Glomerular visceral epithelial cell (primary cell): Measurements from ENCODE around the gene HHLA2.
A peak's percentile ranks its signal among the peaks of the same experiment; 100 is the strongest.
"Not testable (repeated sequence)": the region's sequence is repeated elsewhere in the genome, so short reads cannot be mapped to it uniquely, and the experiment has no call there.

ENCODE experiments used
- DNase-seq: peaks from one replicate; pipeline ENCODE4 v3.0.0-alpha.2; 2016; ENCODE audit errors: extremely low spot score

HHLA2 gene, protein sequence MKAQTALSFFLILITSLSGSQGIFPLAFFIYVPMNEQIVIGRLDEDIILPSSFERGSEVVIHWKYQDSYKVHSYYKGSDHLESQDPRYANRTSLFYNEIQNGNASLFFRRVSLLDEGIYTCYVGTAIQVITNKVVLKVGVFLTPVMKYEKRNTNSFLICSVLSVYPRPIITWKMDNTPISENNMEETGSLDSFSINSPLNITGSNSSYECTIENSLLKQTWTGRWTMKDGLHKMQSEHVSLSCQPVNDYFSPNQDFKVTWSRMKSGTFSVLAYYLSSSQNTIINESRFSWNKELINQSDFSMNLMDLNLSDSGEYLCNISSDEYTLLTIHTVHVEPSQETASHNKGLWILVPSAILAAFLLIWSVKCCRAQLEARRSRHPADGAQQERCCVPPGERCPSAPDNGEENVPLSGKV

DNA sequence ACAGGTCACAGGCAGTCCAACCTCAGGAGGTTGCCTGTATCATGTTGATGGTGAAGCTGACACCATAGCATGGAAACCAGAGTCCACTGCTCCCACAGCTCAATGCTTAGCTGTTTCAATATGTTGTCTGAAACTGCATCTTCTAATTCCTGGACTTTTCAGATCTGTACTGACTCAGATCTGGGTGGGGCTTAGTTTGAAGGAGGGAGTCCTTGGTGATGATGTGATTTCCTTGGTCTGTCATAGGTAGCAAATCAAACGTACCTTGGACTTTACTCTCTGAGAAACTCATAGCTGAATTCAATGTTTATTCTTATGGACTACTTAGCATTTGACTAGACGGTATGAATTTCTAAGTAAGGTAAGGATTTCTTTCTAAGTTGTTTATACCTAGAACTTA lies at the start of gene HHLA2:
Gene HHLA2, plus strand, starts transcription at position 310 of the 400 bp plus-strand sequence. CDS start 55,266 bp downstream, outside the sequence.
- DNase-seq, result no peak

DNA sequence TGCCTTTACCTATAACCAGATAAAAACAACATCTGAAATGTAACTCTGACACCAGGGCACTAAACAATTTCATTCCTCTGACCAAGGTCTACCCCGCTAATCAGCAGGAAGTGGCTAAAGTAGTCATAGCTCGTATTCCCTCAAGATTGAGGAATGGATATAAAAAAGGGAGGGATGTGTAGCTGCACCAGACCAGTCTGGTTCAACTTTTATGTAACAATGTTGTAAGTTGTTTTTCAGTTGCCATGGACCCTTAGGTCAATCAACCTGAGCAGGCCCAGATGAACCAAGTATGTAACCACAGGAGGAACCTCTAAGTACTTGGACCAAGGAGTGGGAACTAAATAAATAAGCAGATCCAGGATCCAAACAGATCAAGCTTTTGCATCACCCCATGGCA lies 45.7 kb upstream of the HHLA2 start:
- DNase-seq, result peak; percentile 1

DNA sequence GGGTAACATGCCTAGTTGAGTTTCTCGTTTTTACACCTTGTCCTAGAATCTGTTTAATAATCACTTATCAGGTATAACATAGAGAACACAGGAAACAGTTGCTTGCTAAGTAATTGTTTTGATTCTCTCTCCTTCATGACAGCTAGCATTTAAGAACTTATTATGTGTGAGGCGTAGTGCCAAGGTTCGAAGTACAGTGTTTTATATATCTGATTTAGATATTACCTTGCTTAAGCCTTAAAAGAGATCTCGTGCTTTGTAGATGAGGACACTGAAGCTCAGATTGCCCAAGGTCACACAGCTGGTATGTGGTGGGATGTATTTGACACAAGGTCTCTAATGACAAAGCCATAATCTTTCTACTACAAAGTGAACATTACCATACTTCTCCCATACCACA lies 45.1 kb upstream of the HHLA2 start:
- no peak for DNase-seq

DNA sequence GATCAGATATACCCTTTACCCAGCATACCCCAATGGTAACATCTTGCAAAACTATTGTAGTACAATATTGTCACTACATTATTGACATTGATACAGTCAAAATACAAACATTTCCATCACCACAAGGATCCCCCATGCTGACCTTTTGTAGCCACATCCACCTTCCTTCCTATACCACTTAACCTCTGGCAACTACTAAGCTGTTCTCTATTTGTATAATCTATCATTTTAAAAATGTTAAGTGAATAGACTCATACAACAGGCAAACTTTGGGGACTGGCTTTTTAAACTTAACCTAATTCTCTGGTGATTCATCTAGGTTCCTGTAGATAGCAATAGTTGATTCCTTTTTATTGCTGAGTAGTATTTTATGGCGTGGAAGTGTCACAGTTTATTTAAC lies 44.5 kb upstream of the HHLA2 start:
- no peak for DNase-seq

DNA sequence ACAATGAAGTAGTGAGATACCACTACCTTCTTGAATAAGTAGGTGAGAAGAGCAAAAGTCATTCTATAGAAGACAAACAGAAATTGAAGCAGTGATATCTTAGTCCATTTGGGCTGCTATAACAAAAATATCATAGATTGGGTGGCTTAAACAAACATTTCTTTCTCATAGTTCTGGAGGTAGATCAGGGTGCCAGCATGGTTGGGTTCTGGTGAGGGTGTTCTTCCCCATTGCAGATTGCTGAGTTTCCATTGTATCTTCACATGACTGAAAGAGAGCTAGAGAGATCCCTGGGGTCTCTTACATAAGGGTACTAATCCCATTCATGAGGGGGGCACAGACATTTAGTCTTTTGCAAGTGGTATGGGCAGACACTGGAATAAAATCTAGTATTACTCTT lies 41.2 kb upstream of the HHLA2 start:
- no peak for DNase-seq

DNA sequence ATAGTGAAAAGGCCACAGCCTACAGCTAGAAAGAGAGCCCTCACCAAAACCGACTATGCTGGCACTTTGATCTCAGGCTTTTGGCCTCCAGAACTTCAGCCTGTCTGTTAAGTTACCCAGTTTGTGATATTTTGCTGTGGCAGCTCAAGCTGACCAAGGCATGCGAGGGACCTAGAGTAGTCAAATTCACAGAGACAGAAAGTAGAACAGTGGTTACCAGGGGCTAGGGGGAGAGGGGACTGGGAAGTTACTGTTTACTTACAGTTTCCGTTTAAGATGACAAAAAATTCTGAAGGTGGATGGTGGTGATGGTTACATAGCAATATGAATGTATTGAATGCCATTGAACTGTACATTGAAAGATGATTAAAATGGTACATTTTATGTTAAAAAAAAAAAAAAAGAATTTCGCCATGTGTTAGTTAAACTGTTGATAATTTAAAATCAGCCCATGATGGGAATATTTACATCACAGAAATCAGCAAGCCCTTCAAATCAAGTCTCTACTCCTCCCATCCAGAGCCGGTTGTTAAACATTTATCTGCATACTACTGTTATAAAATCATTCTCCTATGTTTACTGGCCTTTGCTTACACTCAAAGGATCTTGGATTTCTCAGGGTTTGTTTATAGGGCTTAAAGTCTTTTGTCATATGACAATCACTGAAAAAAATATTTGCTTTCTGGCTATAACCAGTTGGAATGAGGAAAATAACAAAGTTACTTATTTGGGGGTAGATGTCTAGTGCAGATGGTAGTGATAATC lies 31.6 kb upstream of the HHLA2 start:
- DNase-seq, result not testable (repeated sequence)

DNA sequence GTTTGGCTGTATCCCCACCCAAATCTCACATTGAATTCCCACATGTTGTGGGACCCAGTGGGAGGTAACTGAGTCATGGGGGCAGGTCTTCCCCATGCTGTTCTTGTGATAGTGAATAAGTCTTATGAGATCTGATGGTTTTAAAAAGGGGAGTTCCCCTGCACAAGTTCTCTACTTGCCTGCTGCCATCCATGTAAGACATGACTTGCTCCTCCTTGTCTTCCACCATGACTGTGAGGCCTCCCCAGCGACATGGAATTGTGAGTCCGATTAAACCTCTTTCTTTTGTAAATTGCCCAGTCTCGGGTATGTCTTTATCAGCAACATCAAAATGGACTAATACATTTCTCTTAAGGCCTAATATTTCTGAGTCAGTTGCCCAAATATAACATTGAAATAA lies 28.1 kb upstream of the HHLA2 start:
- not testable (repeated sequence) for DNase-seq

DNA sequence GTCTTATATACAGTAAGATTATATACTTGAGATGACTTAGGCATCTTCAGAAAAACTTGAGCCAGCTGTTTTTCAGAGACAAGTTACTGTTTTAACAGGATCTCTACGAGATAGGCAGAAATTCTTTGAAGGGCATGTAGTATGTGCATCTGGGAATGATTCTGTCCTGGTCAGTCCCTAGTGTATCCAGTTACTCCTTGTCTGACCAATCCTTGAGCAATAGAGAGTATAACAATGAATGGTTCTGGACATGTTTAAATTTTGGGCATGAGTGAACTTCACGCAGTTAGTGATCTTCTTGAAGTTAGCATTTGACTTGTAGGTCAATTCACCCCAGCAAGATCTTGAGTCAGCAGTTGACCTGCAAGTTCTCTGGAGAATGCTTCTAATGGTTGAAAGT lies 24.7 kb upstream of the HHLA2 start:
- no peak for DNase-seq

DNA sequence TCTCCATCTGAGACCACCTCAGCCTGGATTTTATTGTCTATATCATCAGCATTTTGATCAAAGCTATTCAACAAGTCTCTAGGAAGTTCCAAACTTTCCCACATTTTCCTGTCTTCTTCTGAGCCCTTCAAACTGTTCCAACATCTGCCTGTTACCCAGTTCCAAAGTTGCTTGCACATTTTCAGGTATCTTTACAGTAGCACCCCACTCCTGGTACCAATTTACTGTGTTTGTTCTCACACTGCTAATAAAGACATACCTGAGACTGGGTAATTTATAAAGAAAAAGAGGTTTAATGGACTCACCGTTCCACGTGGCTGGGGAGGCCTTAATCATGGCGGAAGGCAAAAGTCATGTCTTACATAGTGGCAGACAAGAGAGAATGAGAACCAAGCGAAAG lies 17.3 kb upstream of the HHLA2 start:
- not testable (repeated sequence) for DNase-seq

DNA sequence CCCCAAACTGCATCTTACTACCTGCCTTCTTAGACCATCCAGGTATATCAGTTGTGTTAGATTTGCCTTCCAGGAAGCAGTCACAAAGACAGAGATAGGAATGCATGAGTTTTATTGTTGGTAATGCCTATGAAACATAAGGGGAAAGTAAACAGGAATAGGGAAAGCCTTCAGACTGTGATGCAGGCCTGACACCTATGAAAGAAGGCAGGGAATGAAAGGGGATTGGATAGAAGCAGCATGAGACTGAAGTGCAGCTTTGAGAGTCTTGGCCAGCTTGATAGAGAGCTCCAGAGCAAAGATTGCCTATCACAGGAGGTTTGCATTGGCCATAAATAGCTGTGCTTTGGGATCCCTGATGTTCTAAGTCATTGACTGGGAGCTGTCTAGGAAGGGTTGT lies 15.9 kb upstream of the HHLA2 start:
- no peak for DNase-seq

DNA sequence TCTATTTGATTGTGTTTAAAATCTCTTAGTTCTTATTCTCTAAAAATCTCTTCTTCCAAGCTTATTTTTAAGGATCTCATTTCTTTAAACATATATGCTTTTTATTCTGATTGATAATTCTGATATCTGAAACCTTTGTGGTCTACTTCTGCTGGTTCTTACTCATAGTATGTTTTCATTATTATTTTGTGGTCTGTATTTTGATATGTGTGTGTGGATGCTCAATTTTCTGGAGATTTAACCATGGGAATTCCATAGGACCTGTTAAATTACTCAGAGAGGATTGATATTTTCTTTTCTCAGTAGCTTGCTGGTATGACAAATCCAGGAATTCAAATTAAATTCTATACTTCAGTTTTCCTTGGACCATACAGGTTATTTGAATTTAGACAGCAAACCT lies 14.7 kb upstream of the HHLA2 start:
- DNase-seq, result no peak

DNA sequence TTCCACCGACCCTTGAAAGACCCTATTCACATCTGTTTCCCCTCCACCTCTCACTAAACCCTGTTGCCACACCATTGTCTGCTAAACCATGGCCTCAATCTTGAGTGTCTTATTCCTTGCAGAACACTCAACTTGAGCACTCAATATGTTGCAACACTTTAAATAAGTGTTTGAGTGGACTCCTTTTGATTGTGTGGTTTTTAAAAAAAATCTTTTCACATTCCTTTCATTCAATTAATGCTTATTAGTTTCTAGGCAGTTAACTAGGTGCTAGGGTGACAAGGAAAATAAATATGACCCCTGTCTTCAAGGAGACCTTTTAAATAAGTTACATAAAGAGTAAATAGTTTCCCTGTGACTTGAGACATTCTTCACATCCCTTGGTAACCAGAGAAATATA lies 13.3 kb upstream of the HHLA2 start:
- DNase-seq, result no peak

DNA sequence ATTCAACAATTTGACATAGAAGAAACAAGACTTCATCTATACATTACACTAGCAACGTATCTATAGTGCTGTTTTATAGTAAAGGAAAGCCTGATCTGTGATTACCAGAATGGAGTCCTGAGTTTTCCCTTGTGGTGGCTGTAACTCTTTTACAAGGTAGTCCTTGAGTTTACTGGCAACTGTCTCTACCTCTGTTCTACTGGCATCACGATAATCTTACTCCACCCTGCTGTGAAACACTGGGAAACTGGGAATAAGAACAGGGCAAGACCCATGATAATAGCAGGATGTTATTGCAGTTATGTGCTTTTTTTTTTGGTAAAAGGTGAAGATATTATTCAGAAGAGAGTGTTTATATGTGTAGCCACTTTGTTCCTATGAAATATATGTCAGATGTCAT lies 12.4 kb upstream of the HHLA2 start:
- DNase-seq, result no peak

DNA sequence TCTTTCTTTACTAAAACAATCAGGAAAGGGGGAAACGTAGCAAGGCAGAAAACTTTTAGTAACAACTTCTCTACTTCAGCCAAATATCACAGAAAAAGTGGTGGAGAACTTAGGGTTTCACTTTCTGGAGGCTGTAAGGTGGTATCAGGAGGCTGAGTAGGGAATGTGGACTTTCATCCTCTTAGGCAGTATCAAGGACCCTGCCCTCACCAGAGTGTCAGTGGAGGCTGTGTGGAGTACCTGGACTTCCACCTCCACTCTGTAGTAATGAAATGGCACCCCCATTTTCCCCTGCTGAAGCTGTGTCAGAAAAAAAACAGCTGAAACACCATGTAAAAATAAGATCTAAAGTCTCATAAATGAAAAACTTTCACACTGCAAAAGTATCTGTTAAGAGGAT lies 11.2 kb upstream of the HHLA2 start:
- DNase-seq, result no peak

DNA sequence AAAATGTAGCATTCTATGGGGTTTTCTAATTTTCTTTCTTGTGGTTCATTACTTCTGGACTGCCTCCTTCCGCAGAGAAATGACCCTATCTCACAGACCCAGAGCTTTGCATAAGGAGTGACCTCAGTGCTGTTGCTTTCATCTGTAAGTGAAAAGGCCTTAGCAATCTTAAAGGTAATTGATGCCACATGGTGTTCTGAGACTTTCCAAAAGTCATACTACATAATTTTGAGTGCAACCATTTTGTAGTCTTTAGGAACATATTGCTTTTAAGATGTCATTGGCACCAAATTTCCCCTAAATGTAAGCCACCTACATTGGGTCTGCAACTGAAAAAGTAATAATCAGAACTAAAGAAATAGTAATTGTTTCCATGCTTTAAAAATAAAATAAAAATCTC lies 9.2 kb upstream of the HHLA2 start:
- DNase-seq, result no peak

DNA sequence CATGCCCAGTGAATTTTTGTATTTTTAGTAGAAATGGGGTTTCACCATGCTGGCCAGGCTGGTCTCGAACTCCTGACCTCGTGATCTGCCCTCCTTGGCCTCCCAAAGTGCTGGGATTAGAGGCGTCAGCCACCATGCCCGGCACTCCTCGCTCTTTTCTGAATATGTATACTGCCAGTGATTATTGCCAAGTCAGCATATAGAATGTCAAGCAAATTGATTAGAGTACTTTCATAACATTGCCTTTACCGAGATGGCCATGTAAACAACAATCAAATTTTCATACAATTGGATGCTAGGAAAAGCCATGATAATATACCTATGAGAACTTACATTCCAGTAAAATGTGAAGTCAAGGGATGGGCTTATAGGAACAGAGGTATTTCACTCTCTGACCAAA lies 8.2 kb upstream of the HHLA2 start:
- not testable (repeated sequence) for DNase-seq

DNA sequence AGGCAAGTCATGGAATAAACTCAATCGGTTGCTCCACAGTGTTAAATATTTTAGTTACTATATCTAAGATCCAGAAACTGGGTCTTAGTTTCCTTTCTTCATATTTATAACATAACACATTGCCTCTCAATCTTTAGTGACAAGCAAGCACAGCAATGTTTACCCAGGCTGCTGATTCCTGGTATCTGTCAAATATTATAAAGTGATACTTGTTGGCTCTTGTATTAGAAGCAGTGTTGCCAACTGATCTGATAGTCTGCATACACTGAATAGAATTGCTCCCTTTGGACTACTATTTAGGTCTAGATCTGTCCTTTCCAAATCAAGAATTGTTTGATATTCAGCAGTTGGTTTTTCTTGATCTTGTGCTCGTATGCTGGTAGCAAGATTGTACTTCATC lies 7.2 kb upstream of the HHLA2 start:
- DNase-seq, result no peak

DNA sequence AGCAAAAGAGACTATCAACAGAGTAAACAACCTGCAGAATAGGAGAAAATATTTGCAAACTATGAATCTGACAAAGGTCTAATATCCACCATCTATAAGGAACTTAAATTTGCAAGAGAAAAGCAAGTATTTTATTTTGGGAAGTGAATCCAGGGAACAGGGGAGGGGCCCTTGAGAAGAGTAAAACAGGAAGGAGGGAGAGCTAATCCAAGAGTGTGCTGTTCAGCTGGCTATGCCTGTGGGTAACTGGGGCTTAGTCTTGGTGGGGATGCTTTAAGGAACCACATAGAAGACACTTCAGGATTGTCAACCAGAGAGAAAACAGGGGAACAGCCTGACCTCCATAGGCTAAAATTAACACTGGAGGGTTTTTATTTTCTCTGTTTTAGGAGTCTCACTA lies 3.9 kb upstream of the HHLA2 start:
- DNase-seq, result no peak

DNA sequence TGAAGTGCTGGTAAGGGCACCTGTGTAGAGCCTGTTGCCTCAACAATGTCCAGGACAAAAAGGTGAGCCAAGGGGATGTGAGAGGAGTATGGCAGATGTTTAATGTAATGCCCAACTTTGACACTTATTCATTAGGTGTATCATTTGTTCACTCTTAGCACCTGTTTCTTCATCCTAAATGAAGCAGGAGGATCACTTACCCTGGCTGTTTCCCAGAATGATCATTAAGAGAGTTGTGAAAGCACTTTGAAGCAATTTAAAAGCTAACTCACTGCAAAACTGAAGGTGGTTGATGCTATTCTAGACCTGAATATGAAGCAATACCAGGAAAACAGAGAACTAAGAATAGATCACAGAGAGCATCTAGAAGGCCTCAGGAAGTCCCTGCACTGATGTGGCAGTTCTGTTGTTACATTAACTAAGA lies 3.4 kb upstream of the HHLA2 start:
- no peak for DNase-seq

DNA sequence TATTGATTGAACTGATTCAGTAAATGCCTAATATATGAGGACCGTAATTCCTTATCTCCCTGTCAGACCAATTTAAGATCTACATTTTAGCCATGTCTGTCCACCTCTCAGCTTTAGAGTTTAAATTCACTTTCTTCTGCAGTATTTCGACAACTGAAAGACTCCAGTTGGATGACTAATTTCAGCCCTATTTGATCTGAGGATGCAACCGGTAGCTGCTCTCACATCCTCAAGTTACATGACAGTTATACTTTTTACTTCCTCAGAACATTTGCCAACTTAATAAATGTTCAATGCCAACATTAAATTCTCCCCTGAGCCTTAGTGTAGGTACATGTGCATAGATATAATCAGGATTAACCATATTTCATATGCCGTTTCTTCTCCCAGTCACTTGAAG lies 2.5 kb upstream of the HHLA2 start:
- no peak for DNase-seq

DNA sequence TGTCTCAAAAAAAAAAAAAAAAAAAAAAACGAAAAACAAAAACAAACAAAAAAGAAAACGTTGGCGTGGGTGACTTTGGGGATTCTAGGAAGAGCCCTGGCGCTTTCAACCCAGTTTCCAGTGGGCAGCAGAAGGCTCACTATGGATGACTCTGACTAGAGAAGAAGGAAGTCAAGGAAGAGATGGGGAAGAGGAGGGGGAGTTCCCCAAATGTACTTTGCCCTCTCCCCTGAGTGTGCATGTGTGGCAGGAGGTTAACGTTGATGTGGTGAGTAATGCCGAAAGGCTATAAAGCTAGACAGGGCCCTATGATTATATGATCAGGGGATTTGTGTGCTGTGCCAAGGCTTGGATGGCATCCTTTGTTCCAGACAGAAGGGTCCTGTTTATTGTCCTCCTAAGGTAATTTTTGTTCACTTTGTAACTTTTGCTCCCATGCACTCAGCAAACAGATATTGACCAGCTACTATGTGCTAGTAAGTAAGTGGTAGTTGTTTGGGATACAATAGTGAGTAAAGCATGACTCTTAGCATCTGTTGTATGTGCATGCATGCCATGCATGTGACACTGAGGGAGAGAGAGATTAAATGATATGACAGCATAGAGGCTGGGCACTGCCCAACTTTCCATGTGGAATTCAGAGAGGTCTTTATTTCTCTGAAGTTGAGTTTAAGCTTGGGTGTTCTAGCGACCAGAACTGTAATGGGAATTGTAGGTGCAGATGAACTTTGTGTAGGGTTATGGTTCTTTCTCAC lies 750 bp upstream of the HHLA2 start:
- DNase-seq, result no peak

DNA sequence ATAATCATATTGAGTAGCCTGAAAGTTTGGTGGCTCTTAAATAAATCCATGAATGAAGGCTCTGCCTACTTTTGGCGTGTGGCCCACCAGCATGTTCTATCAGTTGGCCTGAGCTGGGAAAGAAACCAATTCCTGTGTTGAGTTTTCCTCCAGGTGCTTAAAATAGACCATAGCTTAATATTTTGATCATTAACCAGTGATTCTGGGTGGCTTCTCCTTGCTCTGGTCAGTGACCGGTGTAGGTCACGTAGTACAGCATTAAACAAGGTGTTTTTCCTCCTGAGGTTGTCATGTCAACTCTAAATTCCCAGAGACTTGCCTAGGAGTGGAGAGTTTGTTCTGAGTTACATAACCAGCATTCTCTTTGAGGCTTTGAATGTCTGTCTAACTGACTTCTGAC lies 1.3 kb downstream of the HHLA2 start:
- peak; percentile 45 for DNase-seq

DNA sequence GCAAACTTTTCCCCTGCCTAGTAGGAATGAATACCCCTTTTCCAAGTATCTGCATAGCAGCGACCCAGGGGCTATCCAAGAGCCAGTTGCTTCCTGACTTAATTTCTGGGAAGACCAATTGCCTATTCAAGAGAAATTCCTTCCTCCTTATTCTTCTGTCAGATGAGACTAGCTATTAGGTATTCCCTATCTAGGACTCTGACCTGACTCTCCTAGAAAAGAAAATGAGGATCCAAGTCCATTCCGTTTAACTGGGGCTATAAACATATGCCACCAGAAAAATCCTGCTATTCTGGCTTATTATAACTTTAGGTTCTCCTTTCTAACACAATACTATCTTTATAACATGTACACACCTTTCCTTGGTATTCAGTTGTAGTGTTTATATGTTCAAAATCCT lies 1.7 kb downstream of the HHLA2 start:
- no peak for DNase-seq
